OCI-LY7 (cell line): Measurements from ENCODE around the gene AOC3. TPM values are rescaled to one million over a fixed set of nuclear protein-coding genes. Genes with fewer than 3 reads are reported as not detected.
"Not testable (repeated sequence)": the region's sequence is repeated elsewhere in the genome, so short reads cannot be mapped to it uniquely, and the experiment has no call there.

ENCODE experiments used
- BruUV-seq: library from RNA; stranded (reverse); fragments of 400-500 nt; replicated peaks from 2 replicates; lab custom pipeline; 2021; lab: Mats Ljungman, UMichigan
- CTCF ChIA-PET: fragments of 300-600 bp; sonication (Branson Sonifier 250); formaldehyde crosslinking; loops from one replicate; lab custom pipeline; 2022; ENCODE audit warnings: antibody characterized with exemption; ENCODE audit not compliant: unreplicated experiment; lab: Charles Lee
- POLR2A ChIA-PET: fragments of 300-600 bp; sonication (Branson Sonifier 250); formaldehyde crosslinking; loops from one replicate; lab custom pipeline; 2022; ENCODE audit warnings: antibody characterized with exemption; lab: Charles Lee
- DNase-seq: peaks from one replicate; pipeline ENCODE4 v3.0.0-alpha.2; 2015; ENCODE audit warnings: low spot score
- H2AFZ ChIP-seq: fragments of 200-600 bp; sonication (generic), shearing (Covaris generic); 2 replicates; pipeline ENCODE4 v1.6.1; 2014; ENCODE audit warnings: mild to moderate bottlenecking, antibody characterized with exemption, low read length, moderate library complexity
- H3K27ac ChIP-seq: fragments of 200-600 bp; sonication (generic); 2 replicates; pipeline ENCODE4 v1.5.1; 2014; ENCODE audit warnings: mixed run types, low read depth, mild to moderate bottlenecking, moderate library complexity, low read length, inconsistent platforms; ENCODE audit not compliant: poor library complexity, severe bottlenecking
- H3K36me3 ChIP-seq: fragments of 200-600 bp; sonication (generic); 2 replicates; pipeline ENCODE4 v1.6.1; 2014; ENCODE audit warnings: mild to moderate bottlenecking, antibody characterized with exemption, low read length, moderate library complexity, mixed read lengths; ENCODE audit not compliant: insufficient read depth
- H3K4me1 ChIP-seq: fragments of 200-600 bp; sonication (generic); 2 replicates; pipeline ENCODE4 v1.5.1; 2014; ENCODE audit warnings: mild to moderate bottlenecking, low read length; ENCODE audit not compliant: insufficient read depth, poor library complexity, severe bottlenecking
- H3K4me2 ChIP-seq: fragments of 200-600 bp; sonication (generic); 2 replicates; pipeline ENCODE4 v1.6.1; 2014; ENCODE audit warnings: mild to moderate bottlenecking, low read length
- H3K4me3 ChIP-seq: fragments of 200-600 bp; sonication (generic); 2 replicates; pipeline ENCODE4 v1.5.1; 2014; ENCODE audit warnings: mild to moderate bottlenecking, low read depth, low read length; ENCODE audit not compliant: poor library complexity, severe bottlenecking
- H3K79me2 ChIP-seq: fragments of 200-600 bp; sonication (generic); 2 replicates; pipeline ENCODE4 v1.6.1; 2016; ENCODE audit warnings: low read depth, mild to moderate bottlenecking, low read length, moderate library complexity, mixed read lengths; ENCODE audit not compliant: insufficient read depth
- H3K9me2 ChIP-seq: fragments of 200-600 bp; sonication (generic); 2 replicates; pipeline ENCODE4 v1.6.1; 2016; ENCODE audit warnings: mild to moderate bottlenecking, low read length, mixed read lengths; ENCODE audit not compliant: insufficient read depth
- H3K9me3 ChIP-seq: fragments of 200-600 bp; sonication (generic); 2 replicates; pipeline ENCODE4 v1.6.1; 2014; ENCODE audit warnings: mild to moderate bottlenecking, mixed run types, low read length, mixed read lengths
- H4K20me1 ChIP-seq: fragments of 200-600 bp; sonication (generic); 2 replicates; pipeline ENCODE4 v1.6.1; 2014; ENCODE audit warnings: mild to moderate bottlenecking, antibody characterized with exemption, low read length, moderate library complexity, mixed read lengths; ENCODE audit not compliant: insufficient read depth
- CTCF ChIP-seq: fragments of 200-600 bp; sonication (generic); conservative IDR thresholded peaks from 2 replicates; pipeline ENCODE4 v1.5.1; 2014; ENCODE audit warnings: mild to moderate bottlenecking, antibody characterized with exemption, low read length, moderate library complexity, mixed read lengths
- EZH2phosphoT487 ChIP-seq: fragments of 200-600 bp; sonication (generic); IDR thresholded peaks from 2 replicates; pipeline ENCODE4 v1.6.1; 2018; ENCODE audit warnings: low read depth, borderline replicate concordance, mild to moderate bottlenecking, mixed run types, antibody characterized with exemption, low read length, moderate library complexity, mixed read lengths
- intact Hi-C: fragments of 100-400 bp; cut with micrococcal nuclease; formaldehyde crosslinking; loops from one replicate; pipeline ENCODE4 v1.10.0; 2022; ENCODE audit not compliant: unreplicated experiment
- total RNA-seq, 2 experiments: library from RNA; depleted of rRNA in 1 of 2; stranded (reverse); fragments of >200 nt in 1 of 2; shearing (Covaris generic) in 1 of 2; gene quantifications; 2 replicates each; pipeline ENCODE4 v1.2.3, GENCODE V29; 2014 to 2022

Gene AOC3
- total RNA-seq, 2 experiments from 2014 or later = 0.73 to 2.5 TPM

- no peak overlapping the region for H2AFZ ChIP-seq
- ChIA-PET POLR2A (no interaction called here), CTCF (no interaction called here)
- H3K27ac ChIP-seq = no peak overlapping the region
- intact Hi-C loops = no loop called here
- H3K79me2 ChIP-seq = no peaks in the 10 kb centered on the region
- 0 out of 2 replicates have a peak, but pooled peaks cover 6% of the 10 kb centered on the region for H3K9me3 ChIP-seq
- no peak overlapping the region for H3K4me3 ChIP-seq
- no peaks in the 10 kb centered on the region for H3K4me1 ChIP-seq
- no peaks in the 10 kb centered on the region for H4K20me1 ChIP-seq
- H3K9me2 ChIP-seq = no peaks in the 10 kb centered on the region
- no TSS peak for BruUV-seq
- no peak for DNase-seq
- H3K4me2 ChIP-seq = no peak overlapping the region
- H3K36me3 ChIP-seq = no peaks in the 10 kb centered on the region
- TF ChIP-seq CTCF (no peak), EZH2phosphoT487 (no peak)
Measured at GRCh38 chr17:42871647-42872046, 20.6 kb downstream of the AOC3 start.

GRCh38 chr17:42872251-42872965, 21.4 kb downstream of the AOC3 start:
- Histone ChIP-seq H3K79me2 (no peaks in the 10 kb centered on the region), H3K9me3 (0 out of 2 replicates have a peak, but pooled peaks cover 6% of the 10 kb centered on the region), H3K4me3 (no peak overlapping the region), H3K4me1 (no peaks in the 10 kb centered on the region), H2AFZ (no peak overlapping the region), H3K36me3 (no peaks in the 10 kb centered on the region), H3K9me2 (no peaks in the 10 kb centered on the region), H4K20me1 (no peaks in the 10 kb centered on the region), H3K4me2 (no peak overlapping the region), H3K27ac (no peak overlapping the region)
- POLR2A ChIA-PET = no interaction called here
- CTCF ChIA-PET = no interaction called here
- BruUV-seq = no TSS peak
- TF ChIP-seq EZH2phosphoT487 = no peak
- no peak for TF ChIP-seq CTCF
- DNase-seq = no peak
- intact Hi-C loops = no loop called here

GRCh38 chr17:42873315-42873714, 22.3 kb downstream of the AOC3 start:
- no peak for DNase-seq
- Histone ChIP-seq H3K27ac (no peak overlapping the region), H3K4me1 (no peaks in the 10 kb centered on the region), H4K20me1 (no peaks in the 10 kb centered on the region), H3K4me2 (no peak overlapping the region), H3K4me3 (no peak overlapping the region), H3K9me2 (no peaks in the 10 kb centered on the region), H2AFZ (no peak overlapping the region), H3K79me2 (no peaks in the 10 kb centered on the region), H3K9me3 (0 out of 2 replicates have a peak, but pooled peaks cover 6% of the 10 kb centered on the region), H3K36me3 (no peaks in the 10 kb centered on the region)
- CTCF ChIA-PET = no interaction called here
- POLR2A ChIA-PET = no interaction called here
- no TSS peak for BruUV-seq
- intact Hi-C loops = no loop called here
- TF ChIP-seq EZH2phosphoT487 = no peak

GRCh38 chr17:42873932-42874695, 23.1 kb downstream of the AOC3 start:
- intact Hi-C loops, H3K27ac ChIP-seq, H3K9me3 ChIP-seq, H3K79me2 ChIP-seq, H3K4me3 ChIP-seq, H2AFZ ChIP-seq, DNase-seq, H3K9me2 ChIP-seq, POLR2A ChIA-PET, H3K4me1 ChIP-seq, H3K36me3 ChIP-seq, BruUV-seq, CTCF ChIA-PET, H3K4me2 ChIP-seq, H4K20me1 ChIP-seq: not testable (repeated sequence)
